GM12878 (cell line): ENCODE data around the gene ALPP. TPM values are rescaled to one million over a fixed set of nuclear protein-coding genes. Genes with fewer than 3 reads are reported as not detected.

ENCODE experiments used
- ATAC-seq: fragments of 200-7000 bp; cut with Tn5 transposase; 3 replicates; pipeline ENCODE4 v1.9.1; 2020; ENCODE audit warnings: mild to moderate bottlenecking, moderate library complexity
- BruUV-seq: library from RNA; stranded (reverse); fragments of 400-500 nt; replicated peaks from 2 replicates; lab custom pipeline; 2021; lab: Mats Ljungman, UMichigan
- CTCF ChIA-PET: fragments of 300-600 bp; sonication (Branson Sonifier 250); formaldehyde crosslinking; extraction: SDS; loops from one replicate; lab custom pipeline; 2021; ENCODE audit warnings: inconsistent platforms; lab: Yijun Ruan, JAX
- POLR2A ChIA-PET: fragments of 350-600 bp; formaldehyde crosslinking; extraction: SDS; loops from one replicate; lab custom pipeline; 2021; ENCODE audit warnings: inconsistent platforms; lab: Charles Lee
- RAD21 ChIA-PET: fragments of 300-600 bp; sonication (Branson Sonifier 250); formaldehyde crosslinking; loops from one replicate; lab custom pipeline; 2023; ENCODE audit warnings: antibody characterized with exemption; ENCODE audit not compliant: unreplicated experiment; lab: Charles Lee
- SMC1A ChIA-PET: fragments of 300-600 bp; sonication (Branson Sonifier 250); formaldehyde crosslinking; loops from one replicate; lab custom pipeline; 2023; ENCODE audit not compliant: unreplicated experiment, uncharacterized antibody; lab: Charles Lee
- DNase-seq: peaks from one replicate; pipeline ENCODE4 v3.0.0-alpha.2; 2011; ENCODE audit warnings: low read depth, low spot score
- FAIRE-seq: peaks from 3 replicates; lab custom pipeline; 2011; peaks lifted over from hg19 to GRCh38; lab: Jason Lieb, UNC
- H2AFZ ChIP-seq: 2 replicates; pipeline ENCODE4 v1.6.0; 2011; ENCODE audit warnings: low read depth, low read length, control low read depth; ENCODE audit not compliant: control insufficient read depth
- H3K27ac ChIP-seq: 2 replicates; pipeline ENCODE4 v1.5.1; 2011; ENCODE audit warnings: control low read depth; ENCODE audit not compliant: control insufficient read depth, insufficient read depth
- H3K27me3 ChIP-seq, 2 experiments: replicated peaks in 1 of 2; 2 replicates each; pipeline versions ENCODE4 v1.6.0 to v1.6.1; 2011; ENCODE audit warnings: low read length in 1 of 2; ENCODE audit not compliant: control insufficient read depth in 2 of 2, insufficient read depth in 2 of 2
- H3K36me3 ChIP-seq, 2 experiments: 2 replicates each; pipeline ENCODE4 v1.5.1; 2011; ENCODE audit warnings: low read length in 1 of 2; ENCODE audit not compliant: control insufficient read depth in 2 of 2, insufficient read depth in 2 of 2
- H3K4me1 ChIP-seq: 2 replicates; pipeline ENCODE4 v1.6.1; 2011; ENCODE audit warnings: mild to moderate bottlenecking, low read length, moderate library complexity, mixed read lengths; ENCODE audit not compliant: control insufficient read depth, insufficient read depth
- H3K4me2 ChIP-seq: 2 replicates; pipeline ENCODE4 v1.6.0; 2011; ENCODE audit warnings: control low read depth; ENCODE audit not compliant: control insufficient read depth, insufficient read depth
- H3K4me3 ChIP-seq: fragments of 200-600 bp; sonication (generic); 2 replicates; pipeline ENCODE4 v1.5.1; 2016
- H3K79me2 ChIP-seq: 2 replicates; pipeline ENCODE4 v1.6.0; 2011; ENCODE audit warnings: low read length; ENCODE audit not compliant: control insufficient read depth, insufficient read depth
- H3K9ac ChIP-seq: 2 replicates; pipeline ENCODE4 v1.8.0; 2011; ENCODE audit warnings: low read length, control low read depth, mixed read lengths; ENCODE audit not compliant: control insufficient read depth, insufficient read depth
- H3K9me3 ChIP-seq: replicated peaks from 3 replicates; pipeline ENCODE4 v1.5.1; 2011; ENCODE audit warnings: mild to moderate bottlenecking, low read length; ENCODE audit not compliant: control insufficient read depth, insufficient read depth
- H4K20me1 ChIP-seq: 2 replicates; pipeline ENCODE4 v1.6.0; 2011; ENCODE audit not compliant: control insufficient read depth, insufficient read depth
- BACH1 ChIP-seq: fragments of 450-650 bp; IDR thresholded peaks from 2 replicates; pipeline ENCODE4 v1.6.1; 2017; ENCODE audit warnings: mild to moderate bottlenecking, borderline replicate concordance
- CBX3 ChIP-seq: fragments of 200-600 bp; sonication (generic); IDR thresholded peaks from 2 replicates; pipeline ENCODE4 v1.6.1; 2016; ENCODE audit warnings: low read depth, borderline replicate concordance
- CREB1 ChIP-seq: IDR thresholded peaks from 2 replicates; pipeline ENCODE4 v1.6.1; 2012; ENCODE audit warnings: low read depth, mild to moderate bottlenecking, inconsistent platforms
- EZH2 ChIP-seq: IDR thresholded peaks from 2 replicates; pipeline ENCODE4 v1.6.1; 2012; ENCODE audit warnings: low read depth, mild to moderate bottlenecking, control low read depth, inconsistent platforms, low read length, borderline replicate concordance; ENCODE audit not compliant: control insufficient read depth
- MEF2B ChIP-seq: fragments of 450-650 bp; IDR thresholded peaks from 2 replicates; pipeline ENCODE4 v1.6.1; 2018; ENCODE audit warnings: mild to moderate bottlenecking, moderate library complexity; ENCODE audit not compliant: partially characterized antibody, poor library complexity, severe bottlenecking
- MTA2 ChIP-seq: fragments of 450-650 bp; IDR thresholded peaks from 2 replicates; pipeline ENCODE4 v1.6.1; 2016; ENCODE audit warnings: low read depth, mild to moderate bottlenecking, moderate library complexity
- MYB ChIP-seq: fragments of 150-350 bp; IDR thresholded peaks from 2 replicates; pipeline ENCODE4 v1.6.1; 2014; ENCODE audit warnings: mild to moderate bottlenecking, low read depth, low read length, borderline replicate concordance
- NBN ChIP-seq: fragments of 450-650 bp; IDR thresholded peaks from 2 replicates; pipeline ENCODE4 v1.6.1; 2016
- NFYA ChIP-seq: IDR thresholded peaks from 2 replicates; pipeline ENCODE4 v1.6.1; 2011; ENCODE audit warnings: low read depth, mild to moderate bottlenecking, low read length, improper control_type of control experiment, borderline replicate concordance
- POLR2A ChIP-seq: IDR thresholded peaks from 2 replicates; pipeline ENCODE4 v1.6.1; 2011; ENCODE audit warnings: low read depth, mild to moderate bottlenecking, low read length
- PRDM15 ChIP-seq: fragments of 450-650 bp; formaldehyde crosslinking; IDR thresholded peaks from 2 replicates; pipeline ENCODE4 v1.4.0; 2020; ENCODE audit warnings: mild to moderate bottlenecking, moderate library complexity
- RELB ChIP-seq: fragments of 450-650 bp; IDR thresholded peaks from 2 replicates; pipeline ENCODE4 v1.6.1; 2017; ENCODE audit warnings: low read depth, mild to moderate bottlenecking, moderate library complexity
- SMAD1 ChIP-seq: fragments of 450-650 bp; IDR thresholded peaks from 2 replicates; pipeline ENCODE4 v1.6.1; 2018; ENCODE audit warnings: mild to moderate bottlenecking, low read depth; ENCODE audit not compliant: partially characterized antibody
- ZNF24 ChIP-seq: fragments of 450-650 bp; IDR thresholded peaks from 2 replicates; pipeline ENCODE4 v1.6.1; 2017; ENCODE audit warnings: antibody characterized with exemption, mild to moderate bottlenecking
- WGBS: methylation state at CpG from one replicate; pipeline ENCODE4 v1.1.6; 2016; ENCODE audit warnings: low lambda C conversion rate; ENCODE audit not compliant: insufficient replicate concordance, insufficient coverage; ENCODE audit errors: missing lambda C conversion rate; 5-methylcytosine and 5-hydroxymethylcytosine counted together
- in situ Hi-C: fragments of 300-500 bp; cut with MboI; formaldehyde crosslinking; loops from 9 replicates; pipeline ENCODE4 v1.14.3; 2018; ENCODE audit warnings: mixed read lengths
- intact Hi-C: fragments of 100-400 bp; cut with micrococcal nuclease; formaldehyde crosslinking; loops from one replicate; pipeline ENCODE4 v1.14.2; 2022; ENCODE audit not compliant: unreplicated experiment
- polyA plus RNA-seq, 11 experiments: library from polyadenylated mRNA; depleted of rRNA in 4 of 11; unstranded in 6 of 11; stranded (reverse) in 5 of 11; fragments of >200 nt; fragmentation: Nextera tagmentation in 4 of 11; fragmentation: Illumina TruSeq in 1 of 11; extraction: Ambion mirVana in 4 of 11; extraction: Trizol in 1 of 11; gene quantifications; 1 replicate in 1 of 11; 2 replicates in 10 of 11; pipeline versions ENCODE4 v1.2.1 to v1.2.3, GENCODE V29; 2011 to 2016; ENCODE audit warnings: inconsistent platforms in 2 of 11, missing spikeins in 2 of 11, low read depth in 1 of 11
- total RNA-seq, 4 experiments: library from RNA; depleted of rRNA in 3 of 4; stranded (reverse); fragments of >200 nt in 3 of 4; fragmentation: Illumina TruSeq in 1 of 4; extraction: Trizol in 1 of 4; gene quantifications; 2 replicates each; pipeline versions ENCODE4 v1.2.1 to v1.2.3, GENCODE V29; 2013 to 2021

The ALPP gene
- total and polyA plus RNA-seq, 10 of the 15 experiments (the other 5 are each of a cell fraction or from before 2014, with no cell fraction given): 0.21 TPM; not detected in 9

GRCh38 chr2:232336241-232336736, 42.3 kb upstream of the ALPP start (continued):
- no peak for TF ChIP-seq CBX3
- no peak for TF ChIP-seq CREB1
- TF ChIP-seq MYB: no peak
- no peak for TF ChIP-seq POLR2A

- no peak for ATAC-seq
- Histone ChIP-seq H3K4me1 (no peaks in the 10 kb centered on the region), H3K4me3 (no peak overlapping the region), H2AFZ (no peak overlapping the region), H3K27me3 (no peaks in the 10 kb centered on the region), H3K4me2 (no peak overlapping the region), H3K79me2 (no peaks in the 10 kb centered on the region), H3K9ac (no peak overlapping the region), H3K36me3 (peaks cover 0 to 5% of the 10 kb centered on the region in 2 experiments; a peak in 2 of 4 replicates), H3K9me3 (no peaks in the 10 kb centered on the region), H3K27ac (no peak overlapping the region), H4K20me1 (no peaks in the 10 kb centered on the region)
- ChIA-PET CTCF (no interaction called here), POLR2A (no interaction called here), SMC1A (no interaction called here), RAD21 (interaction anchor here (0.9 kb wide), 1 partner anchor 183 kb away, joined by 3 read pairs; the partner anchor contains the start of gene PRSS56)
- intact Hi-C loops: no loop called here
- BruUV-seq: no TSS peak
- WGBS: 78% methylated on average over 17 of the region's 18 CpGs
- no peak for DNase-seq
- no peak for FAIRE-seq
- in situ Hi-C loops: no loop called here
- TF ChIP-seq SMAD1 (no peak), EZH2 (no peak), MEF2B (no peak), NFYA (no peak), MTA2 (no peak), NBN (no peak), BACH1 (no peak), PRDM15 (CRISPR knock-in tag) (no peak), RELB (no peak), ZNF24 (no peak), MYB (no peak)
Observed at GRCh38 chr2:232336981-232337720, 41.4 kb upstream of the ALPP start.
